Osteoblast (primary cell): ENCODE measurements around the gene TIMMDC1. TPM values are rescaled to one million over a fixed set of nuclear protein-coding genes. Genes with fewer than 3 reads are reported as not detected.
"Not testable (repeated sequence)": the region's sequence is repeated elsewhere in the genome, so short reads cannot be mapped to it uniquely, and the experiment has no call there.

ENCODE experiments used
- DNase-seq: peaks from one replicate; pipeline ENCODE4 v3.0.0; 2011; ENCODE audit warnings: low spot score, mixed read lengths; ENCODE audit not compliant: insufficient read length; ENCODE audit errors: missing footprints
- H2AFZ ChIP-seq: 2 replicates; pipeline ENCODE4 v1.6.0; 2011; ENCODE audit warnings: mild to moderate bottlenecking, low read length
- H3K27ac ChIP-seq: 2 replicates; pipeline ENCODE4 v1.5.1; 2011; ENCODE audit warnings: mild to moderate bottlenecking, low read depth, low read length, moderate library complexity
- H3K27me3 ChIP-seq: 2 replicates; pipeline ENCODE4 v1.6.0; 2012; ENCODE audit warnings: mild to moderate bottlenecking, control low read depth, inconsistent platforms, low read length, moderate library complexity; ENCODE audit not compliant: insufficient read depth
- H3K36me3 ChIP-seq: 2 replicates; pipeline ENCODE4 v1.5.1; 2011; ENCODE audit warnings: mild to moderate bottlenecking, low read length, control low read depth, moderate library complexity; ENCODE audit not compliant: insufficient read depth
- H3K4me1 ChIP-seq: 2 replicates; pipeline ENCODE4 v1.5.1; 2011; ENCODE audit warnings: mild to moderate bottlenecking, low read length, control low read depth, moderate library complexity; ENCODE audit not compliant: insufficient read depth
- H3K4me2 ChIP-seq: 2 replicates; pipeline ENCODE4 v1.6.0; 2011; ENCODE audit warnings: mild to moderate bottlenecking, low read length; ENCODE audit not compliant: insufficient read depth
- H3K4me3 ChIP-seq: fragments of 200-600 bp; sonication (generic); 3 replicates; pipeline ENCODE4 v1.5.1; 2012; ENCODE audit warnings: mild to moderate bottlenecking, low read length, inconsistent platforms; ENCODE audit not compliant: insufficient read depth
- H3K79me2 ChIP-seq: 2 replicates; pipeline ENCODE4 v1.6.0; 2012; ENCODE audit warnings: mild to moderate bottlenecking, low read length, control low read depth, inconsistent platforms; ENCODE audit not compliant: insufficient read depth
- H3K9me3 ChIP-seq: 2 replicates; pipeline ENCODE4 v1.5.1; 2011; ENCODE audit warnings: low read depth, low read length, control low read depth
- H4K20me1 ChIP-seq: 2 replicates; pipeline ENCODE4 v1.6.0; 2012; ENCODE audit warnings: mild to moderate bottlenecking, low read length, control low read depth; ENCODE audit not compliant: insufficient read depth
- total RNA-seq: library from RNA; depleted of rRNA; stranded (reverse); fragments of >200 nt; gene quantifications from 2 replicates; pipeline ENCODE4 v1.2.3, GENCODE V29; 2012
- TF ChIP-seq, protein P1 (sequence below): IDR thresholded peaks from 2 replicates; pipeline ENCODE4 v1.5.1; 2011; ENCODE audit warnings: mild to moderate bottlenecking, low read depth, low read length, moderate library complexity; ENCODE audit errors: extremely low read depth

TIMMDC1 gene
- total RNA-seq, 1 donor: 59.4 TPM

DNA sequence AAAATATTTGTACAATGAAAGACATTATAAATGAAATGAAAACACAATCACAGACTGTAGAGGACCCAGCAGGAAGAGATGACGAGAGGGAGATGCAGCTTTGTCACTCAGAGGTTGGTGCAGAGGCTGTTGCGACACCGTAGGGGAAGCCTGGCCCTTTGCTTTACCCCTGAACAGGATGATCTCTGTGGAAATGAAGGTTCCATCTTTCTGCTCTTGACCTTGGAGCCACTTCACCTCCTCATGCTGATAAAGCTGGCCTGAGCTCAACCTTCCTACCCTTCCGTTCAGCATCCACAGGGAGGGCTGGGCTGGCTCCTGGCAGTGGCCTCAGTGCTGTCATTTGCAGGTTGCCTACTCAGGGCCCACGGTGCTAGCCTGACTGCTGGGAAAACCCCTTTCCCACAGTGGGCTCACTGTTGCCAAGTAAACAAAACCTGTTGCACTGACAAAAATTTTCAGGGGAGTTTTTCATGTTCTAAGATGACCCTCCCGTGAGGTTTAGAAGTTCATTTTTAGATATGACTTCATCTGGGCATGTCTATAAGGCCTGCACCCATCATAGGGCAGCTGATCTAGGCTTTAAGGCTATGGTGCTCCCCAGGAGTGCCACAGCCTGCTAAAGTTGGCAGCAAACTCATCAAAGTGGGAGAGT lies 64.1 kb downstream of the TIMMDC1 start:
- Histone ChIP-seq H3K4me3 (no peak overlapping the region), H3K4me1 (no peaks in the 10 kb centered on the region), H3K27me3 (no peaks in the 10 kb centered on the region), H3K9me3 (no peaks in the 10 kb centered on the region), H3K4me2 (no peak overlapping the region), H3K36me3 (no peaks in the 10 kb centered on the region), H3K79me2 (no peaks in the 10 kb centered on the region), H2AFZ (no peak overlapping the region), H3K27ac (no peak overlapping the region), H4K20me1 (no peaks in the 10 kb centered on the region)
- TF ChIP-seq, protein P1, sequence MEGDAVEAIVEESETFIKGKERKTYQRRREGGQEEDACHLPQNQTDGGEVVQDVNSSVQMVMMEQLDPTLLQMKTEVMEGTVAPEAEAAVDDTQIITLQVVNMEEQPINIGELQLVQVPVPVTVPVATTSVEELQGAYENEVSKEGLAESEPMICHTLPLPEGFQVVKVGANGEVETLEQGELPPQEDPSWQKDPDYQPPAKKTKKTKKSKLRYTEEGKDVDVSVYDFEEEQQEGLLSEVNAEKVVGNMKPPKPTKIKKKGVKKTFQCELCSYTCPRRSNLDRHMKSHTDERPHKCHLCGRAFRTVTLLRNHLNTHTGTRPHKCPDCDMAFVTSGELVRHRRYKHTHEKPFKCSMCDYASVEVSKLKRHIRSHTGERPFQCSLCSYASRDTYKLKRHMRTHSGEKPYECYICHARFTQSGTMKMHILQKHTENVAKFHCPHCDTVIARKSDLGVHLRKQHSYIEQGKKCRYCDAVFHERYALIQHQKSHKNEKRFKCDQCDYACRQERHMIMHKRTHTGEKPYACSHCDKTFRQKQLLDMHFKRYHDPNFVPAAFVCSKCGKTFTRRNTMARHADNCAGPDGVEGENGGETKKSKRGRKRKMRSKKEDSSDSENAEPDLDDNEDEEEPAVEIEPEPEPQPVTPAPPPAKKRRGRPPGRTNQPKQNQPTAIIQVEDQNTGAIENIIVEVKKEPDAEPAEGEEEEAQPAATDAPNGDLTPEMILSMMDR: no peak
- no peak for DNase-seq

DNA sequence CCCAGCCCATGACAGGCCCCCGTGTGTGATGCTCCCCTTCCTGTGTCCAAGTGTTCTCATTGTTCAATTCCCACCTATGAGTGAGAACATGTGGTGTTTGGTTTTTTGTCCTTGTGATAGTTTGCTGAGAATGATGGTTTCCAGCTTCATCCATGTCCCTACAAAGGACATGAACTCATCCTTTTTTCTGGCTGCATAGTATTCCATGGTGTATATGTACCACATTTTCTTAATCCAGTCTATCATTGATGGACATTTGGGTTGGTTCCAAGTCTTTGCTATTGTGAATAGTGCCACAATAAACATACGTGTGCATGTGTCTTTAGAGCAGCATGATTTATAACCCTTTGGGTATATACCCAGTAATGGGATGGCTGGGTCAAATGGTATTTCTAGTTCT lies 65.0 kb downstream of the TIMMDC1 start:
- not testable (repeated sequence) for H3K4me1 ChIP-seq, DNase-seq, H3K27me3 ChIP-seq, H2AFZ ChIP-seq, H3K27ac ChIP-seq, H3K36me3 ChIP-seq, H4K20me1 ChIP-seq, H3K79me2 ChIP-seq, H3K4me2 ChIP-seq, H3K9me3 ChIP-seq, H3K4me3 ChIP-seq

DNA sequence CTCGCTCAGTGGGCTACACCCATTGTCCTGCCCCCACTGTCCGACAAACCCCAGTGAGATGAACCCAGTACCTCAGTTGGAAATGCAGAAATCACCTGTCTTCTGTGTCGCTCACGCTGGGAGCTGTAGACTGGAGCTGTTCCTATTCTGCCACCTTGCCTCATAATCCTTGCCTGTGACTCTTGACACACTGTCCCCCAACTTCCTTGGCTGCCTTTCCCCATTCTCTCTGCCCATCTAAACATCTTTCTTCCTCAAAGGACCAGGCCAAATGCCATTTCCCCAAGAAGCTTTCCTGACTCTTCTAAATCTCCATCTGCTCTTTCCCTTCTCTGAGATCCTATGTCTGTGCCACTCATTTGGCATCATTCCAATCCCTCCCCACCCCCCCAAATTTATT lies 70.8 kb downstream of the TIMMDC1 start:
- Histone ChIP-seq H3K4me3 (no peak overlapping the region), H2AFZ (no peak overlapping the region), H3K27ac (no peak overlapping the region), H3K4me1 (no peaks in the 10 kb centered on the region), H3K36me3 (no peaks in the 10 kb centered on the region), H3K4me2 (no peak overlapping the region), H3K27me3 (no peaks in the 10 kb centered on the region), H3K79me2 (no peaks in the 10 kb centered on the region), H3K9me3 (no peaks in the 10 kb centered on the region), H4K20me1 (no peaks in the 10 kb centered on the region)
- DNase-seq: no peak
- TF ChIP-seq, protein P1: no peak

DNA sequence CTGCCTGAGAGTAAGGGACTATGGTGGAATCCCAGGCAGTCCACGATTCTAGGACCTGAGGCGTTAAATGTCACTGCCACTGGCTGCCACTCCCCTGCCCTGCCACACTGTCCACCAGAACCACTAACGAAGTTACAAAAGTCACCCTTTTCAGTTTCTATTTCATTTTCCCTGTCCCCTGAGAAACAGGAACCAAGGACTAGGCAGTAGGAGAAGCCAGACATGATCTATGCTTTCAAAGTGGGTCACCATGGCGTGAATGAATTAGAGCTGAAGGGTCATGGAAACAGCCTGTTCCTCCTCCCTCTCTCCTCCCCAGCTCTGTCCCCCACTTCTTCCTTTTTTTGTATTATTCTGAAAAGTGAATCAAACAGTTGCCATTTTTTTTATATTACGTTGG lies 71.9 kb downstream of the TIMMDC1 start:
- TF ChIP-seq, protein P1: no peak
- DNase-seq: no peak
- Histone ChIP-seq H2AFZ (no peak overlapping the region), H3K9me3 (no peaks in the 10 kb centered on the region), H3K27ac (no peak overlapping the region), H3K4me1 (no peaks in the 10 kb centered on the region), H3K4me3 (no peak overlapping the region), H3K27me3 (no peaks in the 10 kb centered on the region), H3K79me2 (no peaks in the 10 kb centered on the region), H3K4me2 (no peak overlapping the region), H4K20me1 (no peaks in the 10 kb centered on the region), H3K36me3 (no peaks in the 10 kb centered on the region)
